A673 (cell line): Measurements from ENCODE around the gene HSP90AB1.

Source experiments
- EZH2 ChIP-seq: fragments of 200-600 bp; sonication (generic); IDR thresholded peaks from 2 replicates; pipeline ENCODE4 v1.6.1; 2017; ENCODE audit warnings: borderline replicate concordance, low read depth, mild to moderate bottlenecking, mixed read lengths, antibody characterized with exemption, low read length; ENCODE audit not compliant: poor library complexity, severe bottlenecking
- TF ChIP-seq, protein P1 (sequence below): fragments of 300-800, 200-600 bp; sonication (generic); conservative IDR thresholded peaks from 2 replicates; pipeline ENCODE4 v1.5.1; 2017; ENCODE audit warnings: low read depth, mild to moderate bottlenecking, antibody characterized with exemption, low read length, moderate library complexity, mixed read lengths

DNA sequence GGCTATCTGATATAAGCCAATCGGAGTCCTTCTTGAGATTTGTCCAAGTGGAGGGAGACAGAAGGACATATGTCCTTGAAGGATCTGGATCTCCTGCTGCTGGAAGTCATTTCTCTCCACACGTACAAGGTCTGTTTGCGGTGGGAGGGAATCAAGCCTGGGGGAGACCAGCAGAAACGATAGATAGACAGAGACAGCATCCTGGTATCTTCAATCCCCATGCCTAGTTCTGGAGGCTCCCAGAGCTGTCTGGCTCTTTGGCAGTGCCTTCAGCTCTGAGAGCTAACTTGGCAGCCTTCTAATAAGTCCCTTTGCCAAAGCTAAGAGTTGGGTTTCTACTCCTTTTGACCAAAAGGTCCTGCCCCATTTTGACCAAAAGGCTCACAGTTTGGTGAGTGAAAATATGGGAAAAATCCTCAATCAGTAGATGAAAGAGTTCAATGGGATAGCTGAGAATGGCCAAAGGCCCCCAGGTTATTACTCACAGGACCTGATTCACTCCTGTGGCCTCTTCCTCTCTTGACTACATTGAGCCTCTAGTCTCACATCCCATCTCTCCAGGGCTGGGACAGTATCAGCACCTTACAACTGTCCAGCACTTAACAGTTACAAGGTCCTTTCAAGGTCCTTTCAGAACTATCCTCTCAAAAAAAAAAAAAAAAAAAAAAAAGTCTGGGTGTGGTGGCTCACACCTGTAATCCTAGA lies 45.9 kb downstream of the HSP90AB1 start:
- TF ChIP-seq, protein P1, sequence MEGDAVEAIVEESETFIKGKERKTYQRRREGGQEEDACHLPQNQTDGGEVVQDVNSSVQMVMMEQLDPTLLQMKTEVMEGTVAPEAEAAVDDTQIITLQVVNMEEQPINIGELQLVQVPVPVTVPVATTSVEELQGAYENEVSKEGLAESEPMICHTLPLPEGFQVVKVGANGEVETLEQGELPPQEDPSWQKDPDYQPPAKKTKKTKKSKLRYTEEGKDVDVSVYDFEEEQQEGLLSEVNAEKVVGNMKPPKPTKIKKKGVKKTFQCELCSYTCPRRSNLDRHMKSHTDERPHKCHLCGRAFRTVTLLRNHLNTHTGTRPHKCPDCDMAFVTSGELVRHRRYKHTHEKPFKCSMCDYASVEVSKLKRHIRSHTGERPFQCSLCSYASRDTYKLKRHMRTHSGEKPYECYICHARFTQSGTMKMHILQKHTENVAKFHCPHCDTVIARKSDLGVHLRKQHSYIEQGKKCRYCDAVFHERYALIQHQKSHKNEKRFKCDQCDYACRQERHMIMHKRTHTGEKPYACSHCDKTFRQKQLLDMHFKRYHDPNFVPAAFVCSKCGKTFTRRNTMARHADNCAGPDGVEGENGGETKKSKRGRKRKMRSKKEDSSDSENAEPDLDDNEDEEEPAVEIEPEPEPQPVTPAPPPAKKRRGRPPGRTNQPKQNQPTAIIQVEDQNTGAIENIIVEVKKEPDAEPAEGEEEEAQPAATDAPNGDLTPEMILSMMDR, result no peak
- TF ChIP-seq EZH2, result no peak
